NCI-H2171 treated with DMSO at 0.1 percent for 48 hours (cell line): ENCODE measurements around the gene WDR89.
"Not testable (repeated sequence)": the region's sequence is repeated elsewhere in the genome, so short reads cannot be mapped to it uniquely, and the experiment has no call there.

Source experiments
- DNase-seq: peaks from one replicate; lab custom pipeline; 2025; lab: John Stamatoyannopoulos, UW

The WDR89 gene

GRCh38 chr14:63654346-63654745, 12.7 kb upstream of the WDR89 start:
- no peak for DNase-seq

GRCh38 chr14:63652406-63652805, 10.7 kb upstream of the WDR89 start:
- DNase-seq: no peak

- no peak for DNase-seq
Observed at GRCh38 chr14:63650256-63650952, 8.7 kb upstream of the WDR89 start.

GRCh38 chr14:63647696-63648410, 6.2 kb upstream of the WDR89 start:
- DNase-seq: no peak

GRCh38 chr14:63644741-63645140, 3.1 kb upstream of the WDR89 start:
- DNase-seq: no peak

GRCh38 chr14:63642656-63643382, 1.1 kb upstream of the WDR89 start:
- DNase-seq: no peak

- DNase-seq: peak; percentile 99
Observed at GRCh38 chr14:63642229-63642611, 549 bp upstream of the WDR89 start.

GRCh38 chr14:63638493-63638892, 3.2 kb downstream of the WDR89 start:
- DNase-seq: no peak

- not testable (repeated sequence) for DNase-seq
Observed at GRCh38 chr14:63636094-63636635, 5.5 kb downstream of the WDR89 start.

- no peak for DNase-seq
Observed at GRCh38 chr14:63633801-63634200, 7.9 kb downstream of the WDR89 start.

GRCh38 chr14:63632932-63633514, 8.6 kb downstream of the WDR89 start:
- no peak for DNase-seq

GRCh38 chr14:63624701-63625100, 17.0 kb downstream of the WDR89 start:
- DNase-seq: no peak

GRCh38 chr14:63624203-63624602, 17.5 kb downstream of the WDR89 start:
- DNase-seq: no peak

GRCh38 chr14:63621975-63622374, 19.7 kb downstream of the WDR89 start:
- not testable (repeated sequence) for DNase-seq

GRCh38 chr14:63616015-63616414, 25.7 kb downstream of the WDR89 start:
- DNase-seq: peak; percentile 33

- peak; percentile 59 for DNase-seq
Observed at GRCh38 chr14:63614679-63615363, 26.9 kb downstream of the WDR89 start.

- DNase-seq: no peak
Observed at GRCh38 chr14:63611078-63611477, 30.6 kb downstream of the WDR89 start.

GRCh38 chr14:63605041-63605532, 36.6 kb downstream of the WDR89 start:
- no peak for DNase-seq

- DNase-seq: no peak
Observed at GRCh38 chr14:63604626-63605025, 37.0 kb downstream of the WDR89 start.

GRCh38 chr14:63603749-63604277, 37.9 kb downstream of the WDR89 start:
- peak; percentile 99 for DNase-seq

GRCh38 chr14:63598807-63599206, 42.9 kb downstream of the WDR89 start:
- DNase-seq: no peak
